GM23338 (cell line): ENCODE measurements around the gene HDAC9. TPM values are rescaled to one million over a fixed set of nuclear protein-coding genes. Genes with fewer than 3 reads are reported as not detected.

Experiments
- ATAC-seq: fragments of 200-7000 bp; cut with Tn5 transposase; 3 replicates; pipeline ENCODE4 v1.9.1; 2020
- DNase-seq: peaks from one replicate; pipeline ENCODE4 v3.0.0-alpha.2; 2015; ENCODE audit warnings: low spot score
- H2AFZ ChIP-seq: fragments of 200-600 bp; sonication (generic); 2 replicates; pipeline ENCODE4 v1.8.0; 2016; ENCODE audit warnings: antibody characterized with exemption, mild to moderate bottlenecking, moderate library complexity
- H3F3A ChIP-seq: fragments of 200-600 bp; sonication (generic); replicated peaks from 2 replicates; pipeline ENCODE4 v1.8.0; 2017; ENCODE audit warnings: antibody characterized with exemption, mixed run types, low read depth
- H3K27ac ChIP-seq: fragments of 200-600 bp; sonication (generic); 2 replicates; pipeline ENCODE4 v1.6.1; 2016; ENCODE audit warnings: low read depth
- H3K27me3 ChIP-seq: fragments of 200-600 bp; sonication (generic); 2 replicates; pipeline ENCODE4 v1.8.0; 2016; ENCODE audit warnings: mild to moderate bottlenecking, mixed run types, moderate library complexity; ENCODE audit not compliant: insufficient read depth
- H3K36me3 ChIP-seq: fragments of 200-600 bp; sonication (generic); 2 replicates; pipeline ENCODE4 v1.8.0; 2016; ENCODE audit warnings: mild to moderate bottlenecking; ENCODE audit not compliant: insufficient read depth
- H3K4me1 ChIP-seq: fragments of 200-600 bp; sonication (generic); 2 replicates; pipeline ENCODE4 v1.8.0; 2016; ENCODE audit warnings: mild to moderate bottlenecking, moderate library complexity; ENCODE audit not compliant: insufficient read depth
- H3K4me2 ChIP-seq: fragments of 200-600 bp; sonication (generic); 2 replicates; pipeline ENCODE4 v1.7.1; 2017; ENCODE audit warnings: mixed run types
- H3K4me3 ChIP-seq: fragments of 200-600 bp; sonication (generic); 2 replicates; pipeline ENCODE4 v1.6.1; 2016; ENCODE audit warnings: mixed run types
- H3K79me2 ChIP-seq: fragments of 200-600 bp; sonication (generic); replicated peaks from 2 replicates; pipeline ENCODE4 v1.8.0; 2017; ENCODE audit warnings: mild to moderate bottlenecking; ENCODE audit not compliant: insufficient read depth
- H3K9me2 ChIP-seq: fragments of 200-600 bp; sonication (generic); 2 replicates; pipeline ENCODE4 v1.8.0; 2017; ENCODE audit not compliant: insufficient read depth
- H4K20me1 ChIP-seq: fragments of 200-600 bp; sonication (generic); replicated peaks from 2 replicates; pipeline ENCODE4 v1.8.0; 2017; ENCODE audit warnings: mild to moderate bottlenecking; ENCODE audit not compliant: insufficient read depth
- H3K27ac Mint-ChIP-seq: 2 replicates; pipeline ENCODE4 v1.8.0; 2020; ENCODE audit warnings: inconsistent platforms, mild to moderate bottlenecking, moderate library complexity, mixed read lengths
- H3K27me3 Mint-ChIP-seq: 3 replicates; pipeline ENCODE4 v1.8.0; 2022; ENCODE audit warnings: low read depth, mild to moderate bottlenecking, moderate library complexity, mixed read lengths, inconsistent platforms; ENCODE audit not compliant: insufficient read depth, poor library complexity
- H3K36me3 Mint-ChIP-seq: 3 replicates; pipeline ENCODE4 v1.8.0; 2021; ENCODE audit warnings: low read depth, mild to moderate bottlenecking, inconsistent platforms, moderate library complexity, mixed read lengths
- H3K4me1 Mint-ChIP-seq: 3 replicates; pipeline ENCODE4 v1.8.0; 2020; ENCODE audit warnings: mild to moderate bottlenecking, inconsistent platforms, mixed read lengths
- H3K4me3 Mint-ChIP-seq: 3 replicates; pipeline ENCODE4 v1.8.0; 2021; ENCODE audit warnings: moderate library complexity, mild to moderate bottlenecking, inconsistent platforms, mixed read lengths
- H3K9me3 Mint-ChIP-seq: 3 replicates; pipeline ENCODE4 v1.8.0; 2020; ENCODE audit warnings: moderate library complexity, mild to moderate bottlenecking, inconsistent platforms, mixed read lengths
- CTCF ChIP-seq, 2 experiments: fragments of 200-600 bp in 1 of 2; sonication (generic) in 1 of 2; conservative IDR thresholded peaks; 2 replicates each; pipeline versions ENCODE4 v1.5.1 to v1.6.1; 2016 to 2017; ENCODE audit warnings: antibody characterized with exemption in 2 of 2, low read depth in 2 of 2, mild to moderate bottlenecking in 2 of 2, moderate library complexity in 1 of 2
- ZNF331 ChIP-seq: fragments of 250-450 bp; sonication (Bioruptor Pico); IDR thresholded peaks from 2 replicates; pipeline ENCODE4 v1.5.0; 2020; ENCODE audit warnings: low read depth, mild to moderate bottlenecking, moderate library complexity
- ZNF462 ChIP-seq: fragments of 250-450 bp; sonication (Bioruptor Pico); IDR thresholded peaks from 2 replicates; pipeline ENCODE4 v1.5.0; 2020; ENCODE audit warnings: mild to moderate bottlenecking, moderate library complexity
- polyA plus RNA-seq: library from polyadenylated mRNA; unstranded; fragments of >200 nt; fragmentation: Nextera tagmentation; extraction: Ambion mirVana; gene quantifications from 2 replicates; pipeline ENCODE4 v1.2.1, GENCODE V29; 2016
- total RNA-seq: library from RNA; depleted of rRNA; stranded (reverse); fragments of >200 nt; shearing (Covaris generic); gene quantifications from 2 replicates; pipeline ENCODE4 v1.2.3, GENCODE V29; 2014

Gene HDAC9
- total and polyA plus RNA-seq, 2 experiments from 2014 or later, result 8.3 to 18.5 TPM

GRCh38 chr7:18666107-18666728, 170.7 kb downstream of the HDAC9 start:
- no peak overlapping the region for H3K4me3 Mint-ChIP-seq

More at GRCh38 chr7:18666107-18666728, 170.7 kb downstream of the HDAC9 start:
- no peaks in the 10 kb centered on the region for H3K9me3 Mint-ChIP-seq
- H3K36me3 Mint-ChIP-seq, result no peaks in the 10 kb centered on the region
- no peaks in the 10 kb centered on the region for H3K27me3 Mint-ChIP-seq
- H3F3A ChIP-seq, result no peaks in the 10 kb centered on the region
- H3K4me2 ChIP-seq, result no peak overlapping the region
- TF ChIP-seq ZNF462 (CRISPR knock-in tag) (peak; percentile 15; the same call in 1 of the 2 replicates), ZNF331 (CRISPR knock-in tag) (no peak), CTCF (conservative IDR thresholded peaks at IDR 0.05; ENCODE audit: low read depth in 2 of 2) (peak; percentile 99)
- H3K9me2 ChIP-seq, result no peaks in the 10 kb centered on the region
- H2AFZ ChIP-seq, result no peak overlapping the region
- H3K79me2 ChIP-seq, result no peaks in the 10 kb centered on the region
- H3K4me1 ChIP-seq, result no peaks in the 10 kb centered on the region
- H3K27me3 ChIP-seq, result no peaks in the 10 kb centered on the region
- no peaks in the 10 kb centered on the region for H3K36me3 ChIP-seq
- peak; percentile 100 for ATAC-seq
- H3K4me1 Mint-ChIP-seq, result no peaks in the 10 kb centered on the region; the same call in 2 of the 3 replicates
- no peaks in the 10 kb centered on the region for H4K20me1 ChIP-seq
- no peak overlapping the region for H3K4me3 ChIP-seq
- H3K27ac Mint-ChIP-seq, result no peak overlapping the region
- DNase-seq, result peak; percentile 92
- no peak overlapping the region for H3K27ac ChIP-seq
